Hepatocyte (in vitro differentiated cells): ENCODE results near the gene NFIX. TPM values are rescaled to one million over a fixed set of nuclear protein-coding genes. Genes with fewer than 3 reads are reported as not detected.
A peak's percentile ranks its signal among the peaks of the same experiment; 100 is the strongest.
"Not testable (repeated sequence)": the region's sequence is repeated elsewhere in the genome, so short reads cannot be mapped to it uniquely, and the experiment has no call there.

Experiments
- DNase-seq: peaks from one replicate; pipeline ENCODE4 v3.0.0-alpha.2; 2016; ENCODE audit warnings: low spot score
- H2AFZ ChIP-seq: fragments of 200-600 bp; sonication (generic); 2 replicates; pipeline ENCODE4 v1.6.0; 2016; ENCODE audit warnings: antibody characterized with exemption, mild to moderate bottlenecking
- H3K27ac ChIP-seq: fragments of 200-600 bp; sonication (generic); 2 replicates; pipeline ENCODE4 v1.5.1; 2016; ENCODE audit warnings: mild to moderate bottlenecking
- H3K27me3 ChIP-seq: fragments of 200-600 bp; sonication (generic); 2 replicates; pipeline ENCODE4 v1.6.1; 2016
- H3K36me3 ChIP-seq: fragments of 200-600 bp; sonication (generic); replicated peaks from 2 replicates; pipeline ENCODE4 v1.5.1; 2016; ENCODE audit warnings: low read depth; ENCODE audit not compliant: insufficient read depth
- H3K4me1 ChIP-seq: fragments of 200-600 bp; sonication (generic); 2 replicates; pipeline ENCODE4 v1.5.1; 2016; ENCODE audit warnings: mild to moderate bottlenecking, moderate library complexity; ENCODE audit not compliant: insufficient read depth
- H3K4me2 ChIP-seq: fragments of 200-600 bp; sonication (generic); 2 replicates; pipeline ENCODE4 v1.6.0; 2016
- H3K4me3 ChIP-seq: fragments of 200-600 bp; sonication (generic); 2 replicates; pipeline ENCODE4 v1.5.1; 2016; ENCODE audit warnings: mild to moderate bottlenecking
- H3K79me2 ChIP-seq: fragments of 200-600 bp; sonication (generic); 2 replicates; pipeline ENCODE4 v1.6.0; 2017; ENCODE audit warnings: mild to moderate bottlenecking
- H3K9me2 ChIP-seq: fragments of 200-600 bp; sonication (generic); replicated peaks from 2 replicates; pipeline ENCODE4 v1.6.0; 2017; ENCODE audit warnings: mild to moderate bottlenecking; ENCODE audit not compliant: insufficient read depth
- H3K9me3 ChIP-seq: fragments of 200-600 bp; sonication (generic); 2 replicates; pipeline ENCODE4 v1.5.1; 2016; ENCODE audit warnings: low read depth, mild to moderate bottlenecking
- H4K20me1 ChIP-seq: fragments of 200-600 bp; sonication (generic); 2 replicates; pipeline ENCODE4 v1.6.0; 2016; ENCODE audit warnings: mild to moderate bottlenecking; ENCODE audit not compliant: insufficient read depth, poor library complexity, severe bottlenecking
- CTCF ChIP-seq: fragments of 200-600 bp; sonication (generic); IDR thresholded peaks from 2 replicates; pipeline ENCODE4 v1.5.1; 2016; ENCODE audit warnings: antibody characterized with exemption, mild to moderate bottlenecking; ENCODE audit not compliant: poor library complexity
- EZH2 ChIP-seq: fragments of 200-600 bp; sonication (generic); IDR thresholded peaks from 2 replicates; pipeline ENCODE4 v1.6.1; 2016; ENCODE audit warnings: antibody characterized with exemption, mild to moderate bottlenecking, borderline replicate concordance
- EZH2phosphoT487 ChIP-seq: fragments of 200-600 bp; sonication (generic); IDR thresholded peaks from one replicate; pipeline ENCODE4 v1.6.1; 2018; ENCODE audit warnings: antibody characterized with exemption, mild to moderate bottlenecking, low read depth, moderate library complexity; ENCODE audit not compliant: unreplicated experiment, severe bottlenecking
- WGBS: methylation state at CpG from one replicate; pipeline ENCODE4 v1.1.6; 2016; ENCODE audit warnings: low lambda C conversion rate; ENCODE audit errors: missing lambda C conversion rate; 5-methylcytosine and 5-hydroxymethylcytosine counted together
- polyA plus RNA-seq: library from polyadenylated mRNA; unstranded; fragments of >200 nt; fragmentation: Nextera tagmentation; extraction: Ambion mirVana; gene quantifications from 2 replicates; pipeline ENCODE4 v1.2.1, GENCODE V29; 2016
- total RNA-seq: library from RNA; depleted of rRNA; stranded (reverse); fragments of >200 nt; gene quantifications from 2 replicates; pipeline ENCODE4 v1.2.3, GENCODE V29; 2014

Gene NFIX
- total and polyA plus RNA-seq, 2 experiments from 2014 or later: 10.2 to 12.8 TPM

DNA sequence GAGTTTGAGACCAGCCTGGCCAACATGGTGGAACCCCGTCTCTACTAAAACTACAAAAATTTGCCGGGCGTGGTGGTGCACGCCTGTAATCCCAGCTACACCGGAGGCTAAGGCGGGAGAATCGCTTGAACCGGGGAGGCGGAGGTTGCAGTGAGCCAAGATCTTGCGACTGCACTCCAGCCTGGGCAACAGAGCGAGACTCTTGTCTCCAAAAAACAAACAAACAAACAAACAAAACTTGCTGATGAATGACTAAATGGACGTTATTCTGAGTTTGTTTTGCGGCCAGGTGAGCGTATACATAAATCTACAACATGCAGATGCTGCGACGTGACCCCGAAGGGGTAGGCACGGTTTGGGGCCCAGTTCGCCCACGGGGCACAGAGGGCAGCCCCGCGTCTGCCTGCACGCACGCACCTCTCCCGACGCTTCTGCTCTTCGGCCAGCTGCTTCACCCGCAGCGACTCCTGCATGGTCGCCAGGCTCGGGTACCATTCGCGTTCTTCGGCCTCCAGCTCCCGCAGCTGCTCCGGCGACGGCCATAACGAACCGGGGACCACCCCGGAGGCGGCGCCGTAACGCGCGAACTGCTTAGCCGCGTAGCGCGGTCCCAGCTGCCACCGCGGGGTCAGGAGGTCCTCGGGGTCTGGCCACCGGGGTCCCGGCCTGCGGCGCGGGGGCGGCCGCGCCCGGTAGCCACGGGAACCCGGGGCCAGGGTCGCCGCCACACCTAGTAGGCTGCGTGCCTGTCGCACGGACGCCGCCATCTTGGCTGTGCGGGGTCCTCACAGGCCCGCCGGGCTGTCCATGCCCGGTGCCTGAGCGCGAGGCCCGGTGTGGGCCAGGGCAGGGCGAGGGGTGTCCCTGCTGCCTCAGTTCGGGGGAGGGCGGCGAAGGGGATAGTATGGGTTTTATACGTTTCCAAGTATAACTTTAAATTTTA is 38.6 kb upstream of the NFIX start, which contains the start of gene GADD45GIP1:
TSS of gene GADD45GIP1 (minus strand) at position 778 of the 943 bp plus-strand sequence. CDS start at position 767, 11 bp downstream.
- peaks cover 2% of the 10 kb centered on the region for H4K20me1 ChIP-seq
- H3K27ac ChIP-seq: peak within 1 kb of the TSS; percentile 90
- no peaks in the 10 kb centered on the region for H3K36me3 ChIP-seq
- WGBS: 5% methylated on average over 71 of the region's 84 CpGs
- H3K4me2 ChIP-seq: peak within 1 kb of the TSS; percentile 92
- peaks cover 35% of the 10 kb centered on the region for H3K79me2 ChIP-seq
- DNase-seq: peak; percentile 86
- no peaks in the 10 kb centered on the region for H3K9me2 ChIP-seq
- peak within 1 kb of the TSS; percentile 89 for H3K4me3 ChIP-seq
- H3K9me3 ChIP-seq: no peaks in the 10 kb centered on the region
- TF ChIP-seq CTCF (no peak), EZH2phosphoT487 (no peak), EZH2 (no peak)
- H3K4me1 ChIP-seq: peaks cover 28% of the 10 kb centered on the region
- peak within 1 kb of the TSS; percentile 88 for H2AFZ ChIP-seq
- H3K27me3 ChIP-seq: no peaks in the 10 kb centered on the region

- not testable (repeated sequence) for H3K36me3 ChIP-seq, H3K9me2 ChIP-seq, H3K9me3 ChIP-seq, DNase-seq, H3K27me3 ChIP-seq, H4K20me1 ChIP-seq
- peaks cover 25% of the 10 kb centered on the region for H3K4me1 ChIP-seq
- peak overlapping the region; percentile 88 for H2AFZ ChIP-seq
- 83% methylated on average over 31 of the region's 31 CpGs for WGBS
- peaks cover 32% of the 10 kb centered on the region for H3K79me2 ChIP-seq
- H3K4me2 ChIP-seq: peak overlapping the region; percentile 92
- H3K27ac ChIP-seq: peak overlapping the region; percentile 90
- peak overlapping the region; percentile 89 for H3K4me3 ChIP-seq
Measured at GRCh38 chr19:12957389-12957952, 37.8 kb upstream of the NFIX start.

- no peaks in the 10 kb centered on the region for H3K9me2 ChIP-seq
- no peaks in the 10 kb centered on the region for H3K27me3 ChIP-seq
- TF ChIP-seq EZH2phosphoT487 (no peak), EZH2 (no peak), CTCF (no peak)
- DNase-seq: no peak
- no peaks in the 10 kb centered on the region for H3K36me3 ChIP-seq
- H4K20me1 ChIP-seq: peaks cover 2% of the 10 kb centered on the region
- no peak overlapping the region for H3K27ac ChIP-seq
- no peak overlapping the region for H2AFZ ChIP-seq
- H3K79me2 ChIP-seq: peaks cover 30% of the 10 kb centered on the region
- H3K4me3 ChIP-seq: no peak overlapping the region
- H3K4me1 ChIP-seq: peaks cover 14% of the 10 kb centered on the region
- H3K4me2 ChIP-seq: no peak overlapping the region
- H3K9me3 ChIP-seq: no peaks in the 10 kb centered on the region
- 73% methylated on average over 6 of the region's 6 CpGs for WGBS
Measured at GRCh38 chr19:12959481-12959880, 35.8 kb upstream of the NFIX start.
